CD14-positive monocyte (primary cell): ENCODE data around the gene RAB40C. TPM values are rescaled to one million over a fixed set of nuclear protein-coding genes. Genes with fewer than 3 reads are reported as not detected.

Experiments used
- DNase-seq, 3 donors: peaks; one replicate each; pipeline ENCODE4 v3.0.0-alpha.2; 2011 to 2022
- H2AFZ ChIP-seq: 2 replicates; pipeline ENCODE4 v1.6.0; 2012; ENCODE audit warnings: mild to moderate bottlenecking, low read depth, low read length, inconsistent platforms; ENCODE audit not compliant: insufficient read depth, poor library complexity, severe bottlenecking
- H3K27ac ChIP-seq, 2 donors: 1 replicate in 1 of 2; 2 replicates in 1 of 2; pipeline ENCODE4 v1.5.1; 2012 to 2013; ENCODE audit warnings: low read length in 2 of 2, control low read depth in 1 of 2, inconsistent platforms in 1 of 2, low read depth in 1 of 2, mild to moderate bottlenecking in 1 of 2
- H3K27me3 ChIP-seq, 2 donors: one replicate each; pipeline versions ENCODE4 v1.6.0 to v1.6.1; 2011 to 2013; ENCODE audit warnings: low read length in 2 of 2; ENCODE audit not compliant: control insufficient read depth in 2 of 2, insufficient read depth in 2 of 2
- H3K36me3 ChIP-seq, 2 donors: replicated peaks in 1 of 2; 1 replicate in 1 of 2; 2 replicates in 1 of 2; pipeline versions ENCODE4 v1.5.1 to v1.6.1; 2012 to 2013; ENCODE audit warnings: low read length in 2 of 2, control low read depth in 1 of 2, inconsistent platforms in 1 of 2, mild to moderate bottlenecking in 1 of 2; ENCODE audit not compliant: insufficient read depth in 2 of 2, control insufficient read depth in 1 of 2
- H3K4me1 ChIP-seq, 2 donors: 1 replicate in 1 of 2; 2 replicates in 1 of 2; pipeline versions ENCODE4 v1.5.1 to v1.6.1; 2012 to 2013; ENCODE audit warnings: low read length in 2 of 2, control low read depth in 1 of 2, inconsistent platforms in 1 of 2, mild to moderate bottlenecking in 1 of 2, moderate library complexity in 1 of 2; ENCODE audit not compliant: insufficient read depth in 2 of 2, control insufficient read depth in 1 of 2
- H3K4me2 ChIP-seq: replicated peaks from 2 replicates; pipeline ENCODE3; 2012; ENCODE audit warnings: low read length, moderate library complexity, mild to moderate bottlenecking; ENCODE audit not compliant: poor library complexity, severe bottlenecking; ENCODE audit errors: extremely low read depth
- H3K4me3 ChIP-seq, 3 experiments: fragments of 200-600 bp in 1 of 3; sonication (generic) in 1 of 3; replicated peaks in 1 of 3; 1 replicate in 2 of 3; 2 replicates in 1 of 3; pipeline ENCODE4 v1.5.1; 2011 to 2013; ENCODE audit warnings: low read length in 3 of 3, mild to moderate bottlenecking in 3 of 3, control low read depth in 2 of 3, low read depth in 2 of 3, inconsistent platforms in 1 of 3, moderate library complexity in 1 of 3
- H3K79me2 ChIP-seq: 2 replicates; pipeline ENCODE4 v1.6.0; 2012; ENCODE audit warnings: mild to moderate bottlenecking, control low read depth, inconsistent platforms, low read length, moderate library complexity; ENCODE audit not compliant: insufficient read depth
- H3K9ac ChIP-seq: 2 replicates; pipeline ENCODE4 v1.6.0; 2017; ENCODE audit warnings: low read length, mild to moderate bottlenecking; ENCODE audit not compliant: insufficient read depth, poor library complexity, severe bottlenecking
- H3K9me3 ChIP-seq, 2 donors: replicated peaks in 1 of 2; 1 replicate in 1 of 2; 2 replicates in 1 of 2; pipeline versions ENCODE4 v1.5.1 to v1.6.1; 2012 to 2013; ENCODE audit warnings: low read length in 2 of 2, control low read depth in 1 of 2; ENCODE audit not compliant: control insufficient read depth in 1 of 2, insufficient read depth in 1 of 2
- H4K20me1 ChIP-seq: 2 replicates; pipeline ENCODE4 v1.6.0; 2012; ENCODE audit warnings: mild to moderate bottlenecking, low read length, control low read depth, moderate library complexity; ENCODE audit not compliant: insufficient read depth
- H3K27ac Mint-ChIP-seq, 7 donors: one replicate each; pipeline ENCODE4 v1.8.0; 2020; ENCODE audit warnings: mild to moderate bottlenecking in 7 of 7, mixed read lengths in 7 of 7, moderate library complexity in 6 of 7, inconsistent platforms in 2 of 7
- H3K27me3 Mint-ChIP-seq, 3 donors: one replicate each; pipeline ENCODE4 v1.8.0; 2021 to 2022; ENCODE audit warnings: low read depth in 3 of 3, mild to moderate bottlenecking in 3 of 3, mixed read lengths in 3 of 3, moderate library complexity in 3 of 3, inconsistent platforms in 1 of 3
- H3K36me3 Mint-ChIP-seq, 2 donors: one replicate each; pipeline ENCODE4 v1.8.0; 2020; ENCODE audit warnings: mixed read lengths in 2 of 2, inconsistent platforms in 1 of 2, mild to moderate bottlenecking in 1 of 2
- H3K4me1 Mint-ChIP-seq: one replicate; pipeline ENCODE4 v1.8.0; 2020; ENCODE audit warnings: mild to moderate bottlenecking, mixed read lengths
- H3K4me3 Mint-ChIP-seq, 2 donors: one replicate each; pipeline ENCODE4 v1.8.0; 2020; ENCODE audit warnings: mild to moderate bottlenecking in 2 of 2, mixed read lengths in 2 of 2, moderate library complexity in 1 of 2
- H3K9me3 Mint-ChIP-seq, 7 donors: one replicate each; pipeline ENCODE4 v1.8.0; 2020 to 2022; ENCODE audit warnings: mixed read lengths in 7 of 7, mild to moderate bottlenecking in 6 of 7, moderate library complexity in 6 of 7, inconsistent platforms in 2 of 7
- CTCF ChIP-seq: fragments of 200-600 bp; IDR thresholded peaks from one replicate; pipeline ENCODE4 v1.8.0; 2022; ENCODE audit warnings: antibody characterized with exemption, mild to moderate bottlenecking
- WGBS: methylation state at CpG from one replicate; pipeline ENCODE4 v1.1.5; 2013; ENCODE audit warnings: missing lambda C conversion rate; ENCODE audit not compliant: insufficient coverage; 5-methylcytosine and 5-hydroxymethylcytosine counted together
- intact Hi-C, 2 donors: fragments of 100-400 bp; cut with micrococcal nuclease; formaldehyde crosslinking; loops; one replicate each; pipeline versions ENCODE4 v1.15.0 to v1.15.1; 2023
- polyA plus RNA-seq, 3 donors: library from polyadenylated mRNA; depleted of rRNA in 1 of 3; unstranded in 2 of 3; stranded (reverse) in 1 of 3; fragments of 300-500 nt in 2 of 3; fragments of >200 nt in 1 of 3; fragmentation: Illumina TruSeq in 2 of 3; gene quantifications; 1 replicate in 2 of 3; 2 replicates in 1 of 3; pipeline ENCODE4 v1.2.3, GENCODE V29; 2012 to 2021

RAB40C gene
- polyA plus RNA-seq, 3 donors = 10.0 to 22.6 (median 10.9) TPM

- H3K4me3 ChIP-seq = no peak overlapping the region
- H3K4me3 Mint-ChIP-seq = peak overlapping the region in 1 of 2 donors; percentile 62
Observed at GRCh38 chr16:561957-562938, 27.6 kb upstream of the RAB40C start.

More at GRCh38 chr16:561957-562938, 27.6 kb upstream of the RAB40C start:
- Mint-ChIP-seq H3K27ac (peak overlapping the region in 1 of 7 donors; percentile 20), H3K36me3 (no peaks in the 10 kb centered on the region), H3K9me3 (peaks cover 0 to 3% (median 1%) of the 10 kb centered on the region in 7 donors), H3K4me1 (peaks cover 10% of the 10 kb centered on the region), H3K27me3 (peaks cover 24 to 44% (median 40%) of the 10 kb centered on the region in 3 donors)
- Histone ChIP-seq H3K36me3 (no peaks in the 10 kb centered on the region), H3K4me1 (peaks cover 9 to 10% of the 10 kb centered on the region in 2 donors), H2AFZ (no peak overlapping the region), H3K27ac (no peak overlapping the region), H3K9ac (no peak overlapping the region), H4K20me1 (no peaks in the 10 kb centered on the region), H3K79me2 (no peaks in the 10 kb centered on the region), H3K27me3 (peaks cover 7 to 31% of the 10 kb centered on the region in 2 donors), H3K9me3 (no peaks in the 10 kb centered on the region), H3K4me2 (no peak overlapping the region)
- TF ChIP-seq CTCF = no peak
- intact Hi-C loops = no loop called here
- DNase-seq = no peak
- WGBS = 92% methylated on average over 39 of the region's 43 CpGs
